Measurements from ENCODE around the gene MYADM.
"Not testable (repeated sequence)": the region's sequence is repeated elsewhere in the genome, so short reads cannot be mapped to it uniquely, and the experiment has no call there.

Gene MYADM

GRCh38 chr19:53867225-53868090 is at the start of gene MYADM:
MYADM (plus strand) TSS chr19:53867883; CDS start chr19:53873530, 5,647 bp downstream.
- DNase-seq (ENCODE audit: low read depth) = peak; percentile 97

DNA sequence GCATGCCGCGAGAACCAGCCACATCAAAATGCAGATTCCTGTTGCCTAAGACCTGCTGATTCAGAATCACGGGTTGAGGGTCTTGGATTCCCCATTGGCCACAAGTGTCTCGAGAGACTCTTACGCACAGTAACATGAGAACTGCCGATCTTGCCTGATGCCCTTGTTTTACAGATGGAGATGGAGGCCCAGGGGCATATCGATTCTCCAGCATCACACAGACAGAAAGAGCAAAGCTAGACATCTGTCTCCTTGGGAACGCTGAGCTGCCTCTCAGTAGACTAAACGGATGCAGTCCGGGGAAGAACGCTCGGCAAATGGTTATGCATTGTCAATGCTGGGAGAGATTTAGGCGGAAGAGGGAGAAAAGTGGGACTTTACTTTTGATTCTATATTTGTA is 48.9 kb upstream of the MYADM start:
- DNase-seq (ENCODE audit: low read depth) = no peak

- DNase-seq (ENCODE audit: low read depth) = no peak
These were observed 47.8 kb upstream of the MYADM start for GRCh38 chr19:53819861-53820260.

- no peak for DNase-seq (ENCODE audit: low read depth)
These were observed 44.1 kb upstream of the MYADM start for GRCh38 chr19:53823380-53824120.

DNA sequence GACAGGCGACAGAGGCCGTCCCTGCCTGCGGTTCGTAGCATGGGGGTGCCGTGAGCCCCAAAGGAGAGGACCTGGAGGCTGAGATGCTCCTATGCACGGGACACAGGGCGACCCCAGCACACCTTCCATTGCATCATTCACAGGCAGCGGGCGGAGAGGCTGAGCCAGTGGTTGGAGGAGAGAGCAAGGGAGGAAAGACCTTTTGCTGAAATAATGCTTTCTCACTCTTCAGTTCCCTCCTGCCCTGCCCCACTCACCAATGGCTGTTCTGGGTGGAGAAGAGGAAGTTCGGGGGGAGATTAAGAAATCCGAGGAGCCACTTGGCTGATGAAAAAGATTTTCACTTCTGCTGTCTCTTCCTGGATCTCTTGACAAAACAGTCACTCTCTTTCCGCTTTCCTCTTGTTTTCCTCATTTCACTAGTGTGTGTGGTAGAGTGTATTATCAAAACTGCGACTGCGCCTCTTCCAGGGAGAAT is 43.5 kb upstream of the MYADM start, which contains the start of gene NLRP12:
Gene NLRP12, minus strand, starts transcription at position 181 of the 478 bp plus-strand sequence. Its CDS starts 140 bp downstream, at position 41.
- no peak for DNase-seq (ENCODE audit: low read depth)

DNA sequence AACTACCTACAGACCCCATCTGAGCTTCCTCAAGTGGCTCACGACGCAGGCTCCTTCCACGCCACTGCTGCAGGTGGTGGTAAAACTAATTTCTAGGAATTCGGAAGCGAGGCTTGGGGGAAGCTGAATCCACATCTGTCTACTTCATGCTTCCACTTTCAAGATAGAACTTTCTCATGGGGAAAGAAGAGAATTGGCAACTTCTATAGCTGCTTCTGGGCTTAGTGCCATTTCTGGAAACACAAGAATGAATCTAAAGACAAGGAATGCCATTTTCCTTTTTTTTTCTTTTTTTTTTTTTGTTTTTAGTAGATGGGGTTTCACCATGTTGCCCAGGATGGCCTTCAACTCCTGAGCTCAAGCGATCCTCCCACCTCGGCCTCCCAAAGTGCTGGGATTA is 40.8 kb upstream of the MYADM start:
- peak; percentile 49 for DNase-seq (ENCODE audit: low read depth)

- DNase-seq (ENCODE audit: low read depth) = no peak
These were observed 39.2 kb upstream of the MYADM start for GRCh38 chr19:53828531-53828930.

GRCh38 chr19:53832861-53833260 is 34.8 kb upstream of the MYADM start:
- DNase-seq (ENCODE audit: low read depth) = not testable (repeated sequence)

DNA sequence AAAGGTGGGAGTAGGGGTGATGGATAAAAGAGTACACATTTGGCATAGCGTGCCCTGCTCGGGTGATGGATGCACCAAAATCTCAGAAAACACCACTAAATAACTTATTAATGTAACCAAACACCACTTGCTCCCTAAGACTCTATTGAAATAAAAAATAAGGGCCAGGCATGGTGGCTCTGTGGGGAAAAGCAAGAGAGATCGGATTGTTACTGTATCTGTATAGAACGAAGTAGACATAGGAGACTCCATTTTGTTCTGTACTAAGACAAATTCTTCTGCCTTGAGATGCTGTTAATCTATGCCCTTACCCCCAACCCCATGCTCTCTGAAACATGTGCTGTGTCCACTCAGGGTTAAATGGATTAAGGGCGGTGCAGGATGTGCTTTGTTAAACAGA is 29.2 kb upstream of the MYADM start:
- not testable (repeated sequence) for DNase-seq (ENCODE audit: low read depth)

- not testable (repeated sequence) for DNase-seq (ENCODE audit: low read depth)
These were observed 27.4 kb upstream of the MYADM start for GRCh38 chr19:53840241-53840640.

DNA sequence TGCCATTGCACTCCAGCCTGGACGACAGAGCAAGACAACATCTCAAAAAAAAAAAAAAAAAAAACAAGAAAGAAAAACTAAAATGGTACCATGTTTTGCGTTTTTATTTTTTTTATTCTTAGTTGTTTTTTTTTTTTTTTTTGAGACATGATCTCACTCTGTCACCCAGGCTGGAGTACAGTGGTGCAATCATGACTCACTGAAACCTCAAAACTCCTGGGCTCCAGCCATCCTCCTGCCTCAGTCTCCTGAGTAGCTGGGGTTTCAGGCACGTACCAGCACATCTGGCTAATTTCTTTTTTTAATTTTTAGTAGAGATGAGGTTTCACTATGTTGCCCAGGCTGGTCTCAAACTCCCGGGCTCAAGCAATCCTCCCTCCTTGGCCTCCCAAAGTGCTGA is 26.8 kb upstream of the MYADM start:
- DNase-seq (ENCODE audit: low read depth) = peak; percentile 85

DNA sequence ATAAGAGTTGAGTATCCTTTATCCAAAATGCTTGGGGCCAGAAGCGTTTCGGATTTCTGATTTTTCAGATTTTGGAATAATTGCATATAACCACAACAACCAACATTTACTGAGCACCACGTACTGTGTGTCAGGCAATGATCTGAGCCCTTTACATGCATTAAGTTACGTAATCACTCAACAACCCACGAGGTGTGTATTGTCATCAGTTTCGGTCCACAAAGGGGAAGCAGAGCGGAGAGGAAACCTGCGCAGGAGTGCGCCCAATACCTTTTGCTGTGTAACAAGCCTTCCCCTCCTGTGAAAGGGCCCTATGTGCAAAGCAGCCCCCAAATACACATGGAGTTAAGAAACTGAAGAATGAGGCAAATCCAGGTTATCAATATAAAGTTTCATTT is 22.8 kb upstream of the MYADM start:
- no peak for DNase-seq (ENCODE audit: low read depth)

GRCh38 chr19:53847555-53847954 is 20.1 kb upstream of the MYADM start:
- no peak for DNase-seq (ENCODE audit: low read depth)

GRCh38 chr19:53849237-53849676 is 18.4 kb upstream of the MYADM start:
- peak; percentile 74 for DNase-seq (ENCODE audit: low read depth)

- DNase-seq (ENCODE audit: low read depth) = no peak
These were observed 14.0 kb upstream of the MYADM start for GRCh38 chr19:53853707-53854106.

- DNase-seq (ENCODE audit: low read depth) = no peak
These were observed 3.3 kb upstream of the MYADM start for GRCh38 chr19:53864308-53864836.

- DNase-seq (ENCODE audit: low read depth) = no peak
These were observed 2.2 kb upstream of the MYADM start for GRCh38 chr19:53865523-53865917.

DNA sequence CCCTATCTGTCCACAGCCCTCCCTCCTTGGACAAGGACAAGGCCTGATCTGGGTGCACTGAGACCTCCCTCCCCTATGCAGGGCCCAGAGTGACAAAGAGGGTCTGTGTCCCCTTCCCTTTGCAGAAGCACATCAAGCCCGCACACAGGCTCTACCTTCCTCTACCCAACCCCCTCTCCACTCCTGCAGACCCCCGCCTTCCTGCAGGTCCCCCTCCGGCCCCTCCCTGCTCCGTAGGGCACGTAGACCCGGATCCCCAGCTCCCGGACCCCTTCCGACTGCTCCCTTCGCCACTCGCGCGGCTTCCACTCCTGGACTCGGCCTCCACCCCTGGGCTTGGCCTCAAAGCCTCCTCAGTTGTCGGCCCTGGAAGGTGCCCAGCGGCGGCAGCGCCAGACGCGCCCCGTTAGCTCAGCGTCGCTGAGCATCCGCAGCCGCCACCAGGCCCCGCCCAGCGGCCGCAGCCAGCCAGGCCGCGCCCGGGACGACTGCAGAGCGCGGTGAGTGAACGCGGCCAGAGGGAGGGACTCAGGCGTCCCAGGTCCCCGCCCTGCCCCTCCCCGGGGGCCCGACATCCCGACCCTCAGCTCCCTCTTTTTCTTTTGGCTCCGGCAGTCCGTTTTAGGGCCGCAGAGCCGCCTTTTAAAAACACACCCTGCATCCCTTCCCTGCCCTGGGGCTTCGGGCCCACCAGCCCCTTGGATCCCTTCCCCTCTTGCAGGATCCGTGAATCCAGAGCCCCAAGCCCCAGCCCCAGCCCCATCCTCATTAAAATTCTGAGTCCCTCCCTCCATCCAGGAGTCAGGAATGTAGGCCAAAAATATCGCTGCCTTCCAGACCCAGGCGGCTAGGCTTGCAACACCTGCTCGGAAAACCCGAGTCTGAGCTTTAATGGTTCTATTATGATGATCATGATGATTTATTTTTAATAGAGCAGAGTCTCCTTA is 1.5 kb upstream of the MYADM start:
- DNase-seq (ENCODE audit: low read depth) = peak; percentile 47

DNA sequence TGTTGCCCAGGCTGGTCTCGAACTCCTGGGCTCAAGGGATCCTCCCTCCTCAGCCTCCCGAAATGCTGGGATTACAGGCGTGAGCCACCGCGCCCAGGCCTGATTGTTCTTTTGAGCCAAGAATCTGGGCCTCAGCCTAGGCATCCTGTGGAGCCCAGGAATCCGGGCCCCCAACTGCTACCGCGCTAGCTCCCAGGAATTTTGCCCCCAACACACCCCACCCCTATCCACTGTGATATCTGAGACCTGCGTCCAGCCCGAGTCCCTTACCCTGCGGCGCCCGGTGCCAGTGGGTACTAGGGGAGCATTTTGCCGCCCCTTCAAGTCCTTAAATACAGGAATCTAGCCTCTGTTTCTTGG is 838 bp upstream of the MYADM start:
- no peak for DNase-seq (ENCODE audit: low read depth)

DNA sequence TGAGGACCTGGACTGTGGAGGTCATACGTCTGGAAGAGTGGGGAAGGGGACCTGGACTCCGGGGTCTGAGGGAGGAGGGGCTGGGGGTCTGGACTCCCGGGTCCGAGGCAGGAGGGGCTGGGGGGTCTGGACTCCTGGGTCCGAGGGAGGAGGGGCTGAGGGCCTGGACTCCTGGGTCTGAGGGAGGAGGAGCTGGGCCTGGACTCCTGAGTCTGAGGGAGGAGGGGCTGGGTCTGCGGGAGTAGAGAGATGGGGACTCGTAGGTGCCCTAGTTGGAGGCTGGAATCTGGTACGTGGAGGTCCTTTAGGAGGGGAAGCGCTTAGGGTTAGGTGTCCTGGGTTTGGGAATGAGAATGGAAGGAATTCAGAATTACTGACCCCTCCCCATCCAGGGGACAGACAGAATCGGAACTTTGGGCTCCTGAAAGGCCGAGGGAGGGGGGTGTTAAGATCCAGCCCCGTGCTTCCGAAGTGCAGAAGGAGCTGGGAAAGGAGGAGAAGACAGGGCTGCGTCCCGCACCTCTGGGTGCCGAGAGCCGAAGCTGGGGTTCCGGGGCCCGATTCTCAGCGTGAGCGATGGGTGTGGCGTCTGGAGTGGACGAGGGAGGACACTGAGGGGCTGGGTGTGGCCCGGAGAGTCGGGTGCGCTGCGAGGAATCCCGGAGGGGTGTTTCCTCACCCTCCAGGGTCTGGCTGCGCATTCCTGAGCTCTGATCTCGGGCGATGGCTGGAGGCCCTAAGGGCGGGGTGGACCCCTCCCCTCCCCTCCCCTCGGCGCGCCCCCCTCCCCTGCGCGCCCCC is 608 bp downstream of the MYADM start:
- no peak for DNase-seq (ENCODE audit: low read depth)

Data from stromal cell of bone marrow (primary cell).